C1 segment of cervical spinal cord (tissue), 14 donors: ENCODE results near the gene RTTN.
"Not testable (repeated sequence)": the region's sequence is repeated elsewhere in the genome, so short reads cannot be mapped to it uniquely, and the experiment has no call there.

Experiments used
- DNase-seq, 14 donors: peaks; one replicate each; lab custom pipeline; 2025; lab: John Stamatoyannopoulos, UW

RTTN gene

GRCh38 chr18:70154591-70155194 lies 50.8 kb downstream of the RTTN start:
- DNase-seq = no peak

- no peak for DNase-seq
Measured at GRCh38 chr18:70151614-70152013, 53.9 kb downstream of the RTTN start.

GRCh38 chr18:70149616-70150301 lies 55.7 kb downstream of the RTTN start:
- no peak for DNase-seq

- no peak for DNase-seq
Measured at GRCh38 chr18:70149156-70149555, 56.3 kb downstream of the RTTN start.

GRCh38 chr18:70148039-70148938 lies 57.2 kb downstream of the RTTN start:
- DNase-seq = no peak

- no peak for DNase-seq
Measured at GRCh38 chr18:70146174-70146573, 59.3 kb downstream of the RTTN start.

GRCh38 chr18:70142001-70142400 lies 63.5 kb downstream of the RTTN start:
- DNase-seq = peak in 1 of 14 donors; percentile 84

GRCh38 chr18:70139138-70139537 lies 66.3 kb downstream of the RTTN start:
- no peak for DNase-seq

GRCh38 chr18:70135604-70136003 lies 69.9 kb downstream of the RTTN start:
- DNase-seq = no peak

- no peak for DNase-seq
Measured at GRCh38 chr18:70132999-70133398, 72.5 kb downstream of the RTTN start.

- DNase-seq = no peak
Measured at GRCh38 chr18:70128271-70128670, 77.2 kb downstream of the RTTN start.

GRCh38 chr18:70127359-70127758 lies 78.1 kb downstream of the RTTN start:
- no peak for DNase-seq

- no peak for DNase-seq
Measured at GRCh38 chr18:70126832-70127231, 78.7 kb downstream of the RTTN start.

GRCh38 chr18:70124139-70124538 lies 81.3 kb downstream of the RTTN start:
- DNase-seq = no peak

- DNase-seq = no peak
Measured at GRCh38 chr18:70121842-70122241, 83.6 kb downstream of the RTTN start.

GRCh38 chr18:70116949-70117348 lies 88.5 kb downstream of the RTTN start:
- no peak for DNase-seq

GRCh38 chr18:70113511-70113910 lies 92.0 kb downstream of the RTTN start:
- DNase-seq = no peak

- no peak for DNase-seq
Measured at GRCh38 chr18:70110678-70111077, 94.8 kb downstream of the RTTN start.

GRCh38 chr18:70107091-70107490 lies 98.4 kb downstream of the RTTN start:
- peak in 2 of 14 donors; percentile 6 to 13 for DNase-seq

- not testable (repeated sequence) for DNase-seq
Measured at GRCh38 chr18:70102854-70103253, 102.6 kb downstream of the RTTN start.

GRCh38 chr18:70089858-70090257 lies 115.6 kb downstream of the RTTN start:
- DNase-seq = no peak

- no peak for DNase-seq
Measured at GRCh38 chr18:70086085-70086484, 119.4 kb downstream of the RTTN start.
